Stimulated activated naive B cell treated with anti-CD40 and anti-IgM and Interleukin-4, amounts not matched to agents 10 μg/mL and 1 μg/mL and 100 μg/mL, for 72 hours (primary cell): ENCODE results near the gene FGD2.

Experiments
- ATAC-seq, 2 donors: fragments of 150-1000 bp; cut with Tn5 transposase; replicated peaks; 2 replicates each; pipeline ENCODE4 v1.10.0; 2021; ENCODE audit warnings: moderate library complexity in 1 of 2
- DNase-seq: peaks from one replicate; pipeline ENCODE4 v3.0.0; 2021
- H3K27ac Mint-ChIP-seq: one replicate; pipeline ENCODE4 v1.8.0; 2022; ENCODE audit warnings: mild to moderate bottlenecking, mixed read lengths
- H3K27me3 Mint-ChIP-seq, 2 donors: one replicate each; pipeline ENCODE4 v1.8.0; 2022; ENCODE audit warnings: mixed read lengths in 2 of 2
- H3K36me3 Mint-ChIP-seq, 2 donors: one replicate each; pipeline ENCODE4 v1.8.0; 2022; ENCODE audit warnings: mixed read lengths in 2 of 2, mild to moderate bottlenecking in 1 of 2
- H3K4me1 Mint-ChIP-seq, 2 donors: one replicate each; pipeline ENCODE4 v1.8.0; 2022; ENCODE audit warnings: mixed read lengths in 2 of 2, mild to moderate bottlenecking in 1 of 2
- H3K4me3 Mint-ChIP-seq, 2 donors: one replicate each; pipeline ENCODE4 v1.8.0; 2022; ENCODE audit warnings: mild to moderate bottlenecking in 2 of 2, mixed read lengths in 2 of 2, moderate library complexity in 1 of 2
- H3K9me3 Mint-ChIP-seq, 2 donors: one replicate each; pipeline ENCODE4 v1.8.0; 2022; ENCODE audit warnings: mixed read lengths in 2 of 2, mild to moderate bottlenecking in 1 of 2

The FGD2 gene

DNA sequence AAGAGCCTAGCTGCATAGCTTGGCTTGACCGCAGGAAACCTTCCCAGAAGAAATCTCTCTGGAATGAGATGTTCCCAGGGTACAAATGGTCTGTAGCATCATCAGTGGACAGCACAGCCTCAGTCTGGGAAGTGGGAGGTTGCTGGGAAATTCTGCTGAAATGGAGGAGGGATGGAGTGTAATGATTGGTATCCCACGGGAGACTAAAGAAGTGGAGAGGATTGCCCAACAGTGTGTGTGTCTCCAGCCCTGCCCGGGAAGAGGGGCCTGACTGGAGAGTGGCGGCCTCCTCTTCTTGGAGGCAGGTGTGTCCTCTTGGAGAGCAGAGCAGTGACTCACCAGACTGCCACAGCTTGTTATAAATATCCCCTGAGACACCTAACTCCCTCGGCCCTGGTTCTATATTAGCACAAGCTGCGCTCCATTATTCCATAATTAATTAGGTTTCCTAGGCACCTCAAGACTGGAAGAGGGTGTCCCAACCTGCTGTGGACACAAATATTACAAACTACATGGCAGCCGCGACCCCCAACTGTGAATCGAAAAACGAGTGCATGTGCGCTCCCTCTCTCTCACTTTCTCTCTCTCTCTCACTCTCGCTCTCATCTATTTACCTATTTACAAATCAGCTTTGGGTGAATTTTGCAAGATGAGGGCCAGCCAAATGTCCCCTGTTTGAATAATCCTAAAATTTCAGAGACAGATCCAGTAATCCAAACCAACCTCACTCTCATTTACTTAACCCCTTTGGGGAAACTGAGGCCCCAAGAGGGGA is 68.8 kb downstream of the FGD2 start:
- ATAC-seq: no peak
- Mint-ChIP-seq H3K27me3 (peaks cover 0 to 5% of the 10 kb centered on the region in 2 donors), H3K36me3 (no peaks in the 10 kb centered on the region), H3K27ac (no peak overlapping the region), H3K4me3 (no peak overlapping the region), H3K9me3 (peaks cover 3 to 5% of the 10 kb centered on the region in 2 donors), H3K4me1 (peaks cover 10 to 27% of the 10 kb centered on the region in 2 donors)
- DNase-seq: no peak

DNA sequence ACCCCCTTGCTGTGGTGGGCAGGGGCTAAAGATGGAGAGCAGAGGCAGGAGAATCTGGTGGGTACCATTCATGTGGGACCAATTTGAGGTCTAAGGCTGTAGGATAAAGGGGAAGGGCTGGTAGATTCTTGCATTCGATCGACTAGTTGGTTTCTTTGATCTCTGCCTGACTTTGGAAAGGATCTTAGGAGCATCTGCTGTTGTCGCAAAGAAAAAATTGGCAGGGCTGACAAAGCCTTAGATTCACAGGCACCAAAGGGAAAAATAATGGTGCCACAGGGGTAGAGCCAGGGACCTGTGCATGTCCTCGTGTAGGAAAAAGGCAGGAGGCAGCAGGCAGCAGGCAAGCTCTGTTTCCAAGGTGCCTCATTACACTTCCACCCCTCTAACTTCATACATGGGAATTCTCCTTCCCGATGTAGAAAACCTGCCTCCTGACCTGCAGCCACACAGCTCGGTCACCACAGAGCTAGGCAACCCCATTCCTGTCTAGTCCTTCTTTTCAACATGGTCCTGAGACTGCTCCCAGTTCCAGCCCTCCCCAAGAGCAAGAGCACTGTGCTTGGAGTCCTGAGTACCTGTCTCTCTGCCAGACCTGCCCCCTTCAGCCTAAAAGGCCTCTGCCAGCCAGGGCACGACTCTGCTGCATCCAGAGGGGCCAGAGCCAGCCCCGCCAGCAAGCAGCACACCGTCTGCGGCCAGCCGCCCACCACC is 71.9 kb downstream of the FGD2 start:
- H3K27me3 Mint-ChIP-seq: peaks cover 0 to 5% of the 10 kb centered on the region in 2 donors
- H3K4me1 Mint-ChIP-seq: peaks cover 2 to 10% of the 10 kb centered on the region in 2 donors
- H3K9me3 Mint-ChIP-seq: peaks cover 3 to 5% of the 10 kb centered on the region in 2 donors
- no peaks in the 10 kb centered on the region for H3K36me3 Mint-ChIP-seq
- no peak overlapping the region for H3K27ac Mint-ChIP-seq
- ATAC-seq (no peak), DNase-seq (no peak)
- H3K4me3 Mint-ChIP-seq: no peak overlapping the region

DNA sequence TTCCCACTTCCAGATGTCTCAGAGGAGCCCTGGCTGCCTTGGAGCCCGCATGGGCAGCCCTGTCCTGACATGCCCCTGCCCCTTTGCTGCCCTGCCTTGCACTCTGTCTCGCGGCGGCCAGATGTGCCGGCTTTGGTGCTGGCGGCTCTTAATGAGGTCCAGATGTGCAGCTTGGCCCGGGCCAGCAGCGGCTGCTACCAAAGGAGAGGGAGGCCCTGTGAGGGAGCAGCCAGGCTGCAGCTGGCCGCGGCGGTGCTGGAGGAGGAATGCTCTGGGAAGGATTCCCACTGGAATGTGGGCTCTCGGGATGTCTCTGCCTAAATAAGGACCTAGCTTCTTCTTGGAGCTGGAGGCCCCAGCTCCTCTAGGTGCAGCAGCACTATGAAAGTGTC is 72.4 kb downstream of the FGD2 start:
- Mint-ChIP-seq H3K27me3 (peaks cover 0 to 5% of the 10 kb centered on the region in 2 donors), H3K4me3 (no peak overlapping the region), H3K36me3 (no peaks in the 10 kb centered on the region), H3K27ac (no peak overlapping the region), H3K4me1 (peaks cover 0 to 5% of the 10 kb centered on the region in 2 donors), H3K9me3 (peaks cover 3 to 5% of the 10 kb centered on the region in 2 donors)
- ATAC-seq (no peak), DNase-seq (no peak)
